ENCODE results near the gene PODXL.

DNA sequence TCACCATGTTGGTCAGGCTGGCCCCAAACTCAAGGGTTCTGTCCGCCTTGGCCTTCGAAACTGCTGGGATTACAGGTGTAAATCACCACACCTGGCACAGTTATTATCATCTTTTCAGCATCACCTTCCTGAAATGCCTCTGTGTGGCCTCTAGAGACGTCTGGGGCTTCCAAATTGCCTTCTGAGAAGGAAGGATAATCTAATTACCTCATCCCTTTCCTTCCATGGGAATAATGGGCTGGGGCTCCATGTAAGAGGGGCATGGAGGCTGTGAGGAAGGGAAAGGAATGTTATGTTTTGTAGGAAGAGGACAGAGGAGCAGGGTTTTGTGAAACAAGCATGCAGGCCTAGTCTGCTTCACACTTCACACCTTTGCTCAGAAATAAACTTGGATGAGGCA is 22.2 kb upstream of the PODXL start:
- TF ChIP-seq, protein P1, sequence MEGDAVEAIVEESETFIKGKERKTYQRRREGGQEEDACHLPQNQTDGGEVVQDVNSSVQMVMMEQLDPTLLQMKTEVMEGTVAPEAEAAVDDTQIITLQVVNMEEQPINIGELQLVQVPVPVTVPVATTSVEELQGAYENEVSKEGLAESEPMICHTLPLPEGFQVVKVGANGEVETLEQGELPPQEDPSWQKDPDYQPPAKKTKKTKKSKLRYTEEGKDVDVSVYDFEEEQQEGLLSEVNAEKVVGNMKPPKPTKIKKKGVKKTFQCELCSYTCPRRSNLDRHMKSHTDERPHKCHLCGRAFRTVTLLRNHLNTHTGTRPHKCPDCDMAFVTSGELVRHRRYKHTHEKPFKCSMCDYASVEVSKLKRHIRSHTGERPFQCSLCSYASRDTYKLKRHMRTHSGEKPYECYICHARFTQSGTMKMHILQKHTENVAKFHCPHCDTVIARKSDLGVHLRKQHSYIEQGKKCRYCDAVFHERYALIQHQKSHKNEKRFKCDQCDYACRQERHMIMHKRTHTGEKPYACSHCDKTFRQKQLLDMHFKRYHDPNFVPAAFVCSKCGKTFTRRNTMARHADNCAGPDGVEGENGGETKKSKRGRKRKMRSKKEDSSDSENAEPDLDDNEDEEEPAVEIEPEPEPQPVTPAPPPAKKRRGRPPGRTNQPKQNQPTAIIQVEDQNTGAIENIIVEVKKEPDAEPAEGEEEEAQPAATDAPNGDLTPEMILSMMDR (IDR thresholded peaks at IDR 0.05; ENCODE audit: poor library complexity), result no peak
- TF ChIP-seq EZH2phosphoT487 (IDR thresholded peaks at IDR 0.05; ENCODE audit: low read depth, severe bottlenecking, unreplicated experiment), result no peak
